ENCODE measurements around the gene ZNF865. TPM values are rescaled to one million over a fixed set of nuclear protein-coding genes. Genes with fewer than 3 reads are reported as not detected.

The ZNF865 gene
- total and polyA plus RNA-seq, 2 of the 8 experiments (the other 6 are each of a cell fraction or from before 2014, with no cell fraction given): 3.5 to 13.6 TPM

DNA sequence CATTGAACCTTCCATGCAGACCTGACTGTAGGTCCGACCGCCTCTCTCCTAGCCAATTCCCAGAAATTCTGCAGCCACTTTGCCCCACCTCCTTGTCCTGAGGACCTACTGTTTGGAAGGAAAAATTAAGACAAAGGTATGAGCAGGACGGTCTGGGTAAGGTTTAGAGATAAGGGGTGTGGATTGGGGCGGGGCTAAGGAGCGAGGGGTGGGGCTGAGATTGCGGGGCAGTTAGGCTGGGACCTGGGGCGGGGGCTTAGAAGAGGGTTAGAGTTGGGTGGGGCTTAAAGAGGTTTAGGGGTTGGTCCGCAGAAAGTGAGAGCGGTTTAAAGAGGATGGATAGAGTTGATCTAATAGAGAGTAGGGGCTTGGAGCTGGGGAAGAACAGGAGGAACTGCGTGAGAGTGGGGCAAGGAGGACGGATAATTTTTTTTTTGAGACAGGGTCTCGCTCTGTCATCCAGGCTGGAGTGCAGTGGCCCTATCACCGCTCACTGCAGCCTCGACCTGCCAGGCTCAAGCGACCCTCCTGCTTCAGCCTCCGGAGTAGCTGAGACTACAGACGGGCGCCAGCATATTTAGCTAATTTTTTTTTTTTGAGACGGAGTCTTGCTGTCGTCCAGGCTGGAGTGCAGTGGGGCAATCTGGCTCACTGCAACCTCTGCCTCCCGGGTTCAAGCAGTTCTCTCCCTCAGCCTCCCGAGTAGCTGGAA is 1.7 kb upstream of the ZNF865 start (continued):
- TF ChIP-seq, protein P1, sequence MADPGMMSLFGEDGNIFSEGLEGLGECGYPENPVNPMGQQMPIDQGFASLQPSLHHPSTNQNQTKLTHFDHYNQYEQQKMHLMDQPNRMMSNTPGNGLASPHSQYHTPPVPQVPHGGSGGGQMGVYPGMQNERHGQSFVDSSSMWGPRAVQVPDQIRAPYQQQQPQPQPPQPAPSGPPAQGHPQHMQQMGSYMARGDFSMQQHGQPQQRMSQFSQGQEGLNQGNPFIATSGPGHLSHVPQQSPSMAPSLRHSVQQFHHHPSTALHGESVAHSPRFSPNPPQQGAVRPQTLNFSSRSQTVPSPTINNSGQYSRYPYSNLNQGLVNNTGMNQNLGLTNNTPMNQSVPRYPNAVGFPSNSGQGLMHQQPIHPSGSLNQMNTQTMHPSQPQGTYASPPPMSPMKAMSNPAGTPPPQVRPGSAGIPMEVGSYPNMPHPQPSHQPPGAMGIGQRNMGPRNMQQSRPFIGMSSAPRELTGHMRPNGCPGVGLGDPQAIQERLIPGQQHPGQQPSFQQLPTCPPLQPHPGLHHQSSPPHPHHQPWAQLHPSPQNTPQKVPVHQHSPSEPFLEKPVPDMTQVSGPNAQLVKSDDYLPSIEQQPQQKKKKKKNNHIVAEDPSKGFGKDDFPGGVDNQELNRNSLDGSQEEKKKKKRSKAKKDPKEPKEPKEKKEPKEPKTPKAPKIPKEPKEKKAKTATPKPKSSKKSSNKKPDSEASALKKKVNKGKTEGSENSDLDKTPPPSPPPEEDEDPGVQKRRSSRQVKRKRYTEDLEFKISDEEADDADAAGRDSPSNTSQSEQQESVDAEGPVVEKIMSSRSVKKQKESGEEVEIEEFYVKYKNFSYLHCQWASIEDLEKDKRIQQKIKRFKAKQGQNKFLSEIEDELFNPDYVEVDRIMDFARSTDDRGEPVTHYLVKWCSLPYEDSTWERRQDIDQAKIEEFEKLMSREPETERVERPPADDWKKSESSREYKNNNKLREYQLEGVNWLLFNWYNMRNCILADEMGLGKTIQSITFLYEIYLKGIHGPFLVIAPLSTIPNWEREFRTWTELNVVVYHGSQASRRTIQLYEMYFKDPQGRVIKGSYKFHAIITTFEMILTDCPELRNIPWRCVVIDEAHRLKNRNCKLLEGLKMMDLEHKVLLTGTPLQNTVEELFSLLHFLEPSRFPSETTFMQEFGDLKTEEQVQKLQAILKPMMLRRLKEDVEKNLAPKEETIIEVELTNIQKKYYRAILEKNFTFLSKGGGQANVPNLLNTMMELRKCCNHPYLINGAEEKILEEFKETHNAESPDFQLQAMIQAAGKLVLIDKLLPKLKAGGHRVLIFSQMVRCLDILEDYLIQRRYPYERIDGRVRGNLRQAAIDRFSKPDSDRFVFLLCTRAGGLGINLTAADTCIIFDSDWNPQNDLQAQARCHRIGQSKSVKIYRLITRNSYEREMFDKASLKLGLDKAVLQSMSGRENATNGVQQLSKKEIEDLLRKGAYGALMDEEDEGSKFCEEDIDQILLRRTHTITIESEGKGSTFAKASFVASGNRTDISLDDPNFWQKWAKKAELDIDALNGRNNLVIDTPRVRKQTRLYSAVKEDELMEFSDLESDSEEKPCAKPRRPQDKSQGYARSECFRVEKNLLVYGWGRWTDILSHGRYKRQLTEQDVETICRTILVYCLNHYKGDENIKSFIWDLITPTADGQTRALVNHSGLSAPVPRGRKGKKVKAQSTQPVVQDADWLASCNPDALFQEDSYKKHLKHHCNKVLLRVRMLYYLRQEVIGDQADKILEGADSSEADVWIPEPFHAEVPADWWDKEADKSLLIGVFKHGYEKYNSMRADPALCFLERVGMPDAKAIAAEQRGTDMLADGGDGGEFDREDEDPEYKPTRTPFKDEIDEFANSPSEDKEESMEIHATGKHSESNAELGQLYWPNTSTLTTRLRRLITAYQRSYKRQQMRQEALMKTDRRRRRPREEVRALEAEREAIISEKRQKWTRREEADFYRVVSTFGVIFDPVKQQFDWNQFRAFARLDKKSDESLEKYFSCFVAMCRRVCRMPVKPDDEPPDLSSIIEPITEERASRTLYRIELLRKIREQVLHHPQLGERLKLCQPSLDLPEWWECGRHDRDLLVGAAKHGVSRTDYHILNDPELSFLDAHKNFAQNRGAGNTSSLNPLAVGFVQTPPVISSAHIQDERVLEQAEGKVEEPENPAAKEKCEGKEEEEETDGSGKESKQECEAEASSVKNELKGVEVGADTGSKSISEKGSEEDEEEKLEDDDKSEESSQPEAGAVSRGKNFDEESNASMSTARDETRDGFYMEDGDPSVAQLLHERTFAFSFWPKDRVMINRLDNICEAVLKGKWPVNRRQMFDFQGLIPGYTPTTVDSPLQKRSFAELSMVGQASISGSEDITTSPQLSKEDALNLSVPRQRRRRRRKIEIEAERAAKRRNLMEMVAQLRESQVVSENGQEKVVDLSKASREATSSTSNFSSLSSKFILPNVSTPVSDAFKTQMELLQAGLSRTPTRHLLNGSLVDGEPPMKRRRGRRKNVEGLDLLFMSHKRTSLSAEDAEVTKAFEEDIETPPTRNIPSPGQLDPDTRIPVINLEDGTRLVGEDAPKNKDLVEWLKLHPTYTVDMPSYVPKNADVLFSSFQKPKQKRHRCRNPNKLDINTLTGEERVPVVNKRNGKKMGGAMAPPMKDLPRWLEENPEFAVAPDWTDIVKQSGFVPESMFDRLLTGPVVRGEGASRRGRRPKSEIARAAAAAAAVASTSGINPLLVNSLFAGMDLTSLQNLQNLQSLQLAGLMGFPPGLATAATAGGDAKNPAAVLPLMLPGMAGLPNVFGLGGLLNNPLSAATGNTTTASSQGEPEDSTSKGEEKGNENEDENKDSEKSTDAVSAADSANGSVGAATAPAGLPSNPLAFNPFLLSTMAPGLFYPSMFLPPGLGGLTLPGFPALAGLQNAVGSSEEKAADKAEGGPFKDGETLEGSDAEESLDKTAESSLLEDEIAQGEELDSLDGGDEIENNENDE (IDR thresholded peaks at IDR 0.05; ENCODE audit: insufficient replicate concordance, low read length): no peak
- TF ChIP-seq NANOG (IDR thresholded peaks at IDR 0.05; ENCODE audit: insufficient read depth, low read depth, low read length, poor library complexity, severe bottlenecking) (no peak), TAF1 (IDR thresholded peaks at IDR 0.05; ENCODE audit: low read depth, low read length) (0 out of 2 replicates have a peak, but pooled peaks have one; percentile 18)

Data from H1 (cell line).